IMR-90 (cell line): ENCODE results near the gene DPAGT1.

ENCODE experiments used
- BHLHE40 ChIP-seq: fragments of 150-350 bp; IDR thresholded peaks from 2 replicates; pipeline ENCODE4 v1.6.1; 2016; ENCODE audit warnings: mild to moderate bottlenecking, low read depth, low read length
- RFX5 ChIP-seq: IDR thresholded peaks from 2 replicates; pipeline ENCODE4 v1.8.0; 2012; ENCODE audit warnings: low read depth, mild to moderate bottlenecking, low read length, moderate library complexity
- TF ChIP-seq, protein P1 (sequence below): conservative IDR thresholded peaks from 2 replicates; pipeline ENCODE4 v1.5.1; 2012; ENCODE audit warnings: mild to moderate bottlenecking, low read depth, low read length, improper control_type of control experiment
- TF ChIP-seq, protein P2 (sequence below): fragments of 150-350 bp; IDR thresholded peaks from 2 replicates; pipeline ENCODE4 v1.6.1; 2017; ENCODE audit warnings: mild to moderate bottlenecking, antibody characterized with exemption, low read length, low read depth

DNA sequence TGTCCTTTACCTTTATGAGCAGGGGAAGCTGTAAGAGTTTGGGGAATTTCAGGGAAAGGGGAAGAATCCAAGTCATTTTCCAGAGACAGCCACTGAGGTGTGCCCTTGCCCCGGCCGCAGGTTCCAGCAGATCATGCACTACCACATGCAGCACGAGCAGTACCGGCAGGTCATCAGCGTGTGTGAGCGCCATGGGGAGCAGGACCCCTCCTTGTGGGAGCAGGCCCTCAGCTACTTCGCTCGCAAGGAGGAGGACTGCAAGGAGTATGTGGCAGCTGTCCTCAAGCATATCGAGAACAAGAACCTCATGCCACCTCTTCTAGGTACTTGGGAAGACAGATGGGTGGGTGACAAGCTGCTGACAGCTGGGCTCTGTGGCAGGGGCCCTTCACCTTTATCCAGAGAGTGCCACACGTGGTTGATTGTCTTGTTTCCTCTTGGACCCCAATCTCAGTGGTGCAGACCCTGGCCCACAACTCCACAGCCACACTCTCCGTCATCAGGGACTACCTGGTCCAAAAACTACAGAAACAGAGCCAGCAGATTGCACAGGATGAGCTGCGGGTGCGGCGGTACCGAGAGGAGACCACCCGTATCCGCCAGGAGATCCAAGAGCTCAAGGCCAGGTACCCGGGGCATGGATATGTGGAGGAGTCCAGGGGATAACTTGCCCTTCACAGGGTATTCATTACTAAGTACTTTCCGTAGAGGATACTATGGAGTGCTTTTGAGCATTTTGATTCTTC lies 22.8 kb downstream of the DPAGT1 start:
- TF ChIP-seq BHLHE40: no peak
- TF ChIP-seq, protein P1, sequence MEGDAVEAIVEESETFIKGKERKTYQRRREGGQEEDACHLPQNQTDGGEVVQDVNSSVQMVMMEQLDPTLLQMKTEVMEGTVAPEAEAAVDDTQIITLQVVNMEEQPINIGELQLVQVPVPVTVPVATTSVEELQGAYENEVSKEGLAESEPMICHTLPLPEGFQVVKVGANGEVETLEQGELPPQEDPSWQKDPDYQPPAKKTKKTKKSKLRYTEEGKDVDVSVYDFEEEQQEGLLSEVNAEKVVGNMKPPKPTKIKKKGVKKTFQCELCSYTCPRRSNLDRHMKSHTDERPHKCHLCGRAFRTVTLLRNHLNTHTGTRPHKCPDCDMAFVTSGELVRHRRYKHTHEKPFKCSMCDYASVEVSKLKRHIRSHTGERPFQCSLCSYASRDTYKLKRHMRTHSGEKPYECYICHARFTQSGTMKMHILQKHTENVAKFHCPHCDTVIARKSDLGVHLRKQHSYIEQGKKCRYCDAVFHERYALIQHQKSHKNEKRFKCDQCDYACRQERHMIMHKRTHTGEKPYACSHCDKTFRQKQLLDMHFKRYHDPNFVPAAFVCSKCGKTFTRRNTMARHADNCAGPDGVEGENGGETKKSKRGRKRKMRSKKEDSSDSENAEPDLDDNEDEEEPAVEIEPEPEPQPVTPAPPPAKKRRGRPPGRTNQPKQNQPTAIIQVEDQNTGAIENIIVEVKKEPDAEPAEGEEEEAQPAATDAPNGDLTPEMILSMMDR: no peak
- TF ChIP-seq, protein P2, sequence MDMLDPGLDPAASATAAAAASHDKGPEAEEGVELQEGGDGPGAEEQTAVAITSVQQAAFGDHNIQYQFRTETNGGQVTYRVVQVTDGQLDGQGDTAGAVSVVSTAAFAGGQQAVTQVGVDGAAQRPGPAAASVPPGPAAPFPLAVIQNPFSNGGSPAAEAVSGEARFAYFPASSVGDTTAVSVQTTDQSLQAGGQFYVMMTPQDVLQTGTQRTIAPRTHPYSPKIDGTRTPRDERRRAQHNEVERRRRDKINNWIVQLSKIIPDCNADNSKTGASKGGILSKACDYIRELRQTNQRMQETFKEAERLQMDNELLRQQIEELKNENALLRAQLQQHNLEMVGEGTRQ: no peak
- no peak for TF ChIP-seq RFX5
